HEK293 (cell line): Measurements from ENCODE around the gene TOR4A.

Source experiments
- CTCF ChIA-PET: fragments of 350-600 bp; formaldehyde crosslinking; extraction: SDS; loops from one replicate; lab custom pipeline; 2021; ENCODE audit warnings: antibody characterized with exemption; lab: Yijun Ruan, JAX
- POLR2A ChIA-PET: fragments of 300-600 bp; formaldehyde crosslinking; extraction: SDS; loops from one replicate; lab custom pipeline; 2020; ENCODE audit warnings: antibody characterized with exemption, inconsistent platforms; lab: Yijun Ruan, JAX
- H3K27ac ChIP-seq: fragments of 200-500 bp; sonication (Bioruptor generic); 2 replicates; pipeline ENCODE4 v1.5.1; 2014; ENCODE audit warnings: low read depth, low read length, control low read depth, inconsistent platforms; ENCODE audit errors: extremely low read depth
- H3K36me3 ChIP-seq, 2 experiments: fragments of 200-500 bp in 1 of 2; sonication (Bioruptor generic) in 1 of 2; 1 replicate in 1 of 2; 2 replicates in 1 of 2; pipeline ENCODE4 v1.5.1; 2014 to 2017; ENCODE audit warnings: inconsistent platforms in 2 of 2, low read length in 2 of 2; ENCODE audit not compliant: control insufficient read depth in 2 of 2, insufficient read depth in 1 of 2
- H3K4me1 ChIP-seq: fragments of 200-500 bp; sonication (Bioruptor generic); 2 replicates; pipeline ENCODE4 v1.5.1; 2014; ENCODE audit warnings: mild to moderate bottlenecking, low read length, inconsistent platforms; ENCODE audit not compliant: control insufficient read depth, insufficient read depth
- H3K4me3 ChIP-seq: 2 replicates; pipeline ENCODE4 v1.5.1; 2011; ENCODE audit warnings: low read depth, mild to moderate bottlenecking, control low read depth, low read length, moderate library complexity
- H3K9me3 ChIP-seq: fragments of 200-500 bp; sonication (Bioruptor generic); 2 replicates; pipeline ENCODE4 v1.5.1; 2014; ENCODE audit warnings: low read depth, low read length, inconsistent platforms; ENCODE audit not compliant: control insufficient read depth, insufficient read depth
- BCL6B ChIP-seq: fragments of 450-650 bp; formaldehyde crosslinking; IDR thresholded peaks from 2 replicates; pipeline ENCODE4 v1.5.1; 2017; ENCODE audit warnings: missing biosample characterization, missing genetic modification characterization
- GLI4 ChIP-seq: fragments of 450-650 bp; formaldehyde crosslinking; IDR thresholded peaks from 2 replicates; pipeline ENCODE4 v1.5.1; 2016; ENCODE audit warnings: missing biosample characterization, missing genetic modification characterization
- GLIS1 ChIP-seq: fragments of 450-650 bp; formaldehyde crosslinking; IDR thresholded peaks from 2 replicates; pipeline ENCODE4 v1.5.1; 2016; ENCODE audit warnings: missing biosample characterization, missing genetic modification characterization
- GLIS2 ChIP-seq: fragments of 450-650 bp; formaldehyde crosslinking; IDR thresholded peaks from 2 replicates; pipeline ENCODE4 v1.5.1; 2016; ENCODE audit warnings: missing biosample characterization, missing genetic modification characterization
- HIC1 ChIP-seq: fragments of 450-650 bp; formaldehyde crosslinking; IDR thresholded peaks from 2 replicates; pipeline ENCODE4 v1.5.1; 2016; ENCODE audit warnings: missing biosample characterization, missing genetic modification characterization
- PATZ1 ChIP-seq: fragments of 450-650 bp; formaldehyde crosslinking; IDR thresholded peaks from 2 replicates; pipeline ENCODE4 v1.5.1; 2016; ENCODE audit warnings: missing biosample characterization, missing genetic modification characterization
- PRDM1 ChIP-seq: fragments of 450-650 bp; formaldehyde crosslinking; IDR thresholded peaks from 2 replicates; pipeline ENCODE4; 2016; ENCODE audit warnings: missing biosample characterization, missing genetic modification characterization
- PRDM10 ChIP-seq: fragments of 450-650 bp; formaldehyde crosslinking; IDR thresholded peaks from 2 replicates; pipeline ENCODE4 v1.5.1; 2016; ENCODE audit warnings: missing biosample characterization, missing genetic modification characterization
- ZBTB20 ChIP-seq: fragments of 450-650 bp; formaldehyde crosslinking; IDR thresholded peaks from 2 replicates; pipeline ENCODE4 v1.5.1; 2016; ENCODE audit warnings: missing biosample characterization, missing genetic modification characterization
- ZBTB48 ChIP-seq: fragments of 450-650 bp; formaldehyde crosslinking; IDR thresholded peaks from 2 replicates; pipeline ENCODE4 v1.5.1; 2016; ENCODE audit warnings: missing biosample characterization, missing genetic modification characterization
- ZBTB49 ChIP-seq: fragments of 450-650 bp; formaldehyde crosslinking; IDR thresholded peaks from 2 replicates; pipeline ENCODE4 v1.5.1; 2016; ENCODE audit warnings: missing biosample characterization, missing genetic modification characterization, low read depth
- ZBTB8A ChIP-seq: fragments of 450-650 bp; formaldehyde crosslinking; IDR thresholded peaks from 2 replicates; pipeline ENCODE4 v1.5.1; 2016; ENCODE audit warnings: missing biosample characterization, missing genetic modification characterization
- ZFP3 ChIP-seq: fragments of 450-650 bp; formaldehyde crosslinking; IDR thresholded peaks from 2 replicates; pipeline ENCODE4 v1.5.1; 2016; ENCODE audit warnings: low read depth, missing biosample characterization, missing genetic modification characterization
- ZIC2 ChIP-seq: fragments of 450-650 bp; formaldehyde crosslinking; IDR thresholded peaks from 2 replicates; pipeline ENCODE4 v1.5.1; 2016; ENCODE audit warnings: missing biosample characterization, missing genetic modification characterization
- ZNF132 ChIP-seq: fragments of 450-650 bp; formaldehyde crosslinking; IDR thresholded peaks from 2 replicates; pipeline ENCODE4 v1.5.1; 2017; ENCODE audit warnings: missing biosample characterization, missing genetic modification characterization, borderline replicate concordance
- ZNF18 ChIP-seq: fragments of 450-650 bp; formaldehyde crosslinking; IDR thresholded peaks from 2 replicates; pipeline ENCODE4 v1.5.1; 2016; ENCODE audit warnings: missing biosample characterization, missing genetic modification characterization
- ZNF366 ChIP-seq: fragments of 450-650 bp; formaldehyde crosslinking; conservative IDR thresholded peaks from 2 replicates; pipeline ENCODE4 v1.5.1; 2016; ENCODE audit warnings: missing biosample characterization, missing genetic modification characterization
- ZNF423 ChIP-seq: fragments of 450-650 bp; formaldehyde crosslinking; IDR thresholded peaks from 2 replicates; pipeline ENCODE4 v1.5.1; 2016; ENCODE audit warnings: missing biosample characterization, missing genetic modification characterization
- ZNF521 ChIP-seq: fragments of 450-650 bp; formaldehyde crosslinking; IDR thresholded peaks from 2 replicates; pipeline ENCODE4 v1.5.1; 2017; ENCODE audit warnings: missing biosample characterization, mild to moderate bottlenecking, missing genetic modification characterization
- ZNF645 ChIP-seq: fragments of 450-650 bp; formaldehyde crosslinking; IDR thresholded peaks from 2 replicates; pipeline ENCODE4; 2016; ENCODE audit warnings: missing biosample characterization, missing genetic modification characterization
- ZNF843 ChIP-seq: fragments of 450-650 bp; formaldehyde crosslinking; IDR thresholded peaks from 2 replicates; pipeline ENCODE4 v1.5.1; 2016; ENCODE audit warnings: missing biosample characterization, missing genetic modification characterization
- ZSCAN23 ChIP-seq: fragments of 450-650 bp; formaldehyde crosslinking; IDR thresholded peaks from 2 replicates; pipeline ENCODE4 v1.5.1; 2016; ENCODE audit warnings: missing biosample characterization, missing genetic modification characterization

The TOR4A gene

GRCh38 chr9:137236936-137237421 lies 40.5 kb upstream of the TOR4A start:
- Histone ChIP-seq H3K4me1 (peaks cover 3% of the 10 kb centered on the region; the same call in 1 of the 2 replicates), H3K36me3 (peaks cover 0 to 11% of the 10 kb centered on the region in 2 experiments; a peak in 1 of 3 replicates), H3K4me3 (no peak overlapping the region; the same call in 1 of the 2 replicates), H3K9me3 (no peaks in the 10 kb centered on the region), H3K27ac (no peak overlapping the region)
- CTCF ChIA-PET: interaction anchor here (0.6 to 3.4 kb wide), 82 partner anchors 8 to 500 kb away, joined by 3 to 45 read pairs (median 5); partner anchors contain the start of genes ANAPC2, CYSRT1, DPH7 and LCN8
- POLR2A ChIA-PET: interaction anchor here (0.5 to 11.5 kb wide), 22 partner anchors 8 to 190 kb away, joined by 3 to 336 read pairs (median 4); partner anchors contain the start of genes ANAPC2, CYSRT1, EXD3 and MAN1B1
- TF ChIP-seq ZBTB8A (tag by site-specific recombination): 0 out of 2 replicates have a peak, but pooled peaks have one; percentile 39
- TF ChIP-seq GLIS2 (tag by site-specific recombination): peak; percentile 75
- no peak for TF ChIP-seq ZBTB49
- no peak for TF ChIP-seq ZNF521 (tag by site-specific recombination)
- TF ChIP-seq ZNF843: 0 out of 2 replicates have a peak, but pooled peaks have one; percentile 7
- TF ChIP-seq ZNF132 (tag by site-specific recombination): no peak
- TF ChIP-seq ZIC2 (tag by site-specific recombination): peak; percentile 90
- TF ChIP-seq ZBTB48: 0 out of 2 replicates have a peak, but pooled peaks have one; percentile 1
- peak; percentile 10; the same call in 1 of the 2 replicates for TF ChIP-seq GLI4 (tag by site-specific recombination)
- no peak for TF ChIP-seq PRDM10 (tag by site-specific recombination)
- TF ChIP-seq PRDM1 (tag by site-specific recombination): no peak
- no peak for TF ChIP-seq ZNF18 (tag by site-specific recombination)
- 0 out of 2 replicates have a peak, but pooled peaks have one; percentile 7 for TF ChIP-seq ZNF423
- TF ChIP-seq ZNF366: no peak
- TF ChIP-seq PATZ1 (tag by site-specific recombination): peak; percentile 31; the same call in 1 of the 2 replicates
- TF ChIP-seq ZNF645 (tag by site-specific recombination): 0 out of 2 replicates have a peak, but pooled peaks have one; percentile 4
- TF ChIP-seq HIC1 (tag by site-specific recombination): peak; percentile 60; the same call in 1 of the 2 replicates
- TF ChIP-seq ZSCAN23 (tag by site-specific recombination): no peak
- peak; percentile 97 for TF ChIP-seq GLIS1 (tag by site-specific recombination)
- no peak for TF ChIP-seq ZFP3 (tag by site-specific recombination)
- no peak for TF ChIP-seq BCL6B (tag by site-specific recombination)
- 0 out of 2 replicates have a peak, but pooled peaks have one; percentile 2 for TF ChIP-seq ZBTB20 (tag by site-specific recombination)
